ENCODE data around the gene FRMD4A.

GRCh38 chr10:13631594-13631993 lies 699.1 kb downstream of the FRMD4A start:
- TF ChIP-seq MAX (IDR thresholded peaks at IDR 0.05) (no peak), YY1 (IDR thresholded peaks at IDR 0.05; ENCODE audit: low read depth) (no peak)

Measured in Ishikawa (cell line).